H1 (cell line): ENCODE measurements around the gene CHRNA5. TPM values are rescaled to one million over a fixed set of nuclear protein-coding genes. Genes with fewer than 3 reads are reported as not detected.

Experiments
- CTCF ChIA-PET: fragments of 300-600 bp; sonication (Branson Sonifier 250); formaldehyde crosslinking; loops from one replicate; lab custom pipeline; 2021; ENCODE audit not compliant: partially characterized antibody; lab: Charles Lee
- POLR2A ChIA-PET: fragments of 300-600 bp; sonication (Branson Sonifier 250); formaldehyde crosslinking; loops from one replicate; lab custom pipeline; 2021; ENCODE audit warnings: inconsistent platforms; ENCODE audit not compliant: partially characterized antibody; lab: Charles Lee
- DNase-seq, 2 experiments: peaks; one replicate each; pipeline versions ENCODE4 v3.0.0 to v3.0.0-alpha.2; 2010 to 2022; ENCODE audit warnings: low spot score in 2 of 2, low read depth in 1 of 2, mixed read lengths in 1 of 2
- FAIRE-seq: peaks from 2 replicates; lab custom pipeline; 2011; peaks lifted over from hg19 to GRCh38; lab: Jason Lieb, UNC
- H2AFZ ChIP-seq: 2 replicates; pipeline ENCODE4 v1.8.1; 2012; ENCODE audit warnings: low read length, inconsistent platforms
- H2AK5ac ChIP-seq: 2 replicates; pipeline ENCODE4 v1.6.1; 2013; ENCODE audit warnings: low read depth, low read length
- H2BK120ac ChIP-seq: replicated peaks from 2 replicates; pipeline ENCODE3; 2013; ENCODE audit warnings: low read depth, low read length, inconsistent platforms
- H2BK12ac ChIP-seq: 2 replicates; pipeline ENCODE4 v1.6.1; 2013; ENCODE audit warnings: low read depth, low read length
- H2BK15ac ChIP-seq: 2 replicates; pipeline ENCODE4 v1.6.1; 2013; ENCODE audit warnings: low read length
- H2BK20ac ChIP-seq: 2 replicates; pipeline ENCODE4 v1.6.1; 2013; ENCODE audit warnings: low read length
- H2BK5ac ChIP-seq: 2 replicates; pipeline ENCODE4 v1.6.1; 2013; ENCODE audit warnings: low read depth, low read length
- H3K14ac ChIP-seq: 2 replicates; pipeline ENCODE4 v1.6.1; 2013; ENCODE audit warnings: inconsistent platforms; ENCODE audit not compliant: insufficient read length
- H3K18ac ChIP-seq: 2 replicates; pipeline ENCODE4 v1.6.1; 2013; ENCODE audit warnings: low read length; ENCODE audit errors: extremely low read depth
- H3K23ac ChIP-seq: 2 replicates; pipeline ENCODE4 v1.6.1; 2013; ENCODE audit warnings: inconsistent platforms; ENCODE audit not compliant: insufficient read length
- H3K23me2 ChIP-seq: 2 replicates; pipeline ENCODE4 v1.6.1; 2013; ENCODE audit warnings: low read depth, low read length
- H3K27ac ChIP-seq: 2 replicates; pipeline ENCODE4 v1.6.1; 2011; ENCODE audit warnings: low read depth, low read length, inconsistent platforms
- H3K27me3 ChIP-seq, 4 experiments: replicated peaks in 1 of 4; 1 replicate in 1 of 4; 2 replicates in 3 of 4; pipeline versions ENCODE4 v1.6.1 to v1.8.1; 2011 to 2013; ENCODE audit warnings: low read length in 3 of 4, mild to moderate bottlenecking in 3 of 4, inconsistent platforms in 2 of 4, mixed read lengths in 2 of 4, moderate library complexity in 1 of 4; ENCODE audit not compliant: control insufficient read depth in 3 of 4, insufficient read depth in 3 of 4; ENCODE audit errors: extremely low read depth in 1 of 4
- H3K36me3 ChIP-seq, 4 experiments: 2 replicates each; pipeline versions ENCODE4 v1.6.1 to v1.8.1; 2011 to 2013; ENCODE audit warnings: mild to moderate bottlenecking in 4 of 4, low read length in 3 of 4, moderate library complexity in 2 of 4, control low read depth in 1 of 4, inconsistent platforms in 1 of 4; ENCODE audit not compliant: insufficient read depth in 4 of 4, control insufficient read depth in 2 of 4
- H3K4ac ChIP-seq: replicated peaks from 2 replicates; pipeline ENCODE3; 2013; ENCODE audit warnings: low read length, low read depth, mixed read lengths, inconsistent platforms; ENCODE audit not compliant: insufficient read length
- H3K4me1 ChIP-seq, 4 experiments: replicated peaks in 1 of 4; 1 replicate in 1 of 4; 2 replicates in 3 of 4; pipeline versions ENCODE4 v1.6.1 to v1.8.1; 2011 to 2013; ENCODE audit warnings: low read length in 3 of 4, inconsistent platforms in 2 of 4, mixed read lengths in 1 of 4; ENCODE audit not compliant: insufficient read depth in 4 of 4, control insufficient read depth in 3 of 4
- H3K4me2 ChIP-seq, 2 experiments: 2 replicates each; pipeline versions ENCODE4 v1.6.1 to v1.8.1; 2011 to 2013; ENCODE audit warnings: low read depth in 2 of 2, low read length in 2 of 2, control low read depth in 1 of 2, inconsistent platforms in 1 of 2, mild to moderate bottlenecking in 1 of 2; ENCODE audit not compliant: insufficient read depth in 1 of 2
- H3K4me3 ChIP-seq, 4 experiments: fragments of 200-600, 300-600 bp in 1 of 4; sonication (generic), shearing (Covaris generic), sonication (Bioruptor Twin) in 1 of 4; 2 replicates each; pipeline versions ENCODE4 v1.5.1 to v1.8.1; 2011 to 2016; ENCODE audit warnings: low read length in 4 of 4, low read depth in 3 of 4, control low read depth in 2 of 4, inconsistent platforms in 2 of 4, mild to moderate bottlenecking in 2 of 4, mixed read lengths in 1 of 4, moderate library complexity in 1 of 4; ENCODE audit not compliant: insufficient read depth in 2 of 4; ENCODE audit errors: extremely low read depth in 1 of 4
- H3K56ac ChIP-seq: replicated peaks from 2 replicates; pipeline ENCODE3; 2013; ENCODE audit warnings: low read depth, mild to moderate bottlenecking, mixed read lengths, low read length, inconsistent platforms; ENCODE audit not compliant: insufficient read length
- H3K79me1 ChIP-seq: 2 replicates; pipeline ENCODE4 v1.6.1; 2013; ENCODE audit warnings: low read depth, low read length, control low read depth
- H3K79me2 ChIP-seq, 2 experiments: 2 replicates each; pipeline versions ENCODE4 v1.6.1 to v1.8.1; 2012 to 2013; ENCODE audit warnings: low read length in 2 of 2, mild to moderate bottlenecking in 2 of 2, inconsistent platforms in 1 of 2; ENCODE audit not compliant: insufficient read depth in 2 of 2, control insufficient read depth in 1 of 2
- H3K9ac ChIP-seq, 4 experiments: replicated peaks in 1 of 4; 1 replicate in 1 of 4; 2 replicates in 3 of 4; pipeline versions ENCODE4 v1.6.1 to v1.8.1; 2011 to 2013; ENCODE audit warnings: low read depth in 3 of 4, low read length in 3 of 4, control low read depth in 2 of 4, mild to moderate bottlenecking in 2 of 4, moderate library complexity in 2 of 4, inconsistent platforms in 1 of 4; ENCODE audit errors: extremely low read depth in 1 of 4
- H3K9me3 ChIP-seq, 2 experiments: 2 replicates each; pipeline versions ENCODE4 v1.6.1 to v1.8.1; 2012 to 2013; ENCODE audit warnings: mild to moderate bottlenecking in 2 of 2, moderate library complexity in 2 of 2, control low read depth in 1 of 2, inconsistent platforms in 1 of 2, low read depth in 1 of 2, low read length in 1 of 2, mixed read lengths in 1 of 2; ENCODE audit not compliant: insufficient read depth in 2 of 2
- H4K20me1 ChIP-seq, 2 experiments: replicated peaks in 1 of 2; 2 replicates each; pipeline versions ENCODE3 to v1.8.1; 2011 to 2013; ENCODE audit warnings: inconsistent platforms in 2 of 2, low read length in 2 of 2, mild to moderate bottlenecking in 1 of 2; ENCODE audit not compliant: insufficient read depth in 2 of 2, control insufficient read depth in 1 of 2
- H4K5ac ChIP-seq: 2 replicates; pipeline ENCODE4 v1.6.1; 2013; ENCODE audit warnings: low read length, low read depth, mixed read lengths, inconsistent platforms; ENCODE audit not compliant: insufficient read length
- H4K8ac ChIP-seq: 2 replicates; pipeline ENCODE4 v1.8.0; 2013; ENCODE audit warnings: mild to moderate bottlenecking, moderate library complexity, low read length, inconsistent platforms; ENCODE audit not compliant: insufficient read depth; ENCODE audit errors: extremely low read depth
- H4K91ac ChIP-seq: replicated peaks from 2 replicates; pipeline ENCODE3; 2013; ENCODE audit warnings: low read length, mixed read lengths, inconsistent platforms; ENCODE audit not compliant: insufficient read length
- POLR2AphosphoS5 ChIP-seq: IDR thresholded peaks from 2 replicates; pipeline ENCODE4 v1.6.1; 2011; ENCODE audit warnings: low read depth, low read length
- RAD21 ChIP-seq, 2 experiments: IDR thresholded peaks in 1 of 2; conservative IDR thresholded peaks in 1 of 2; 2 replicates each; pipeline ENCODE4 v1.6.1; 2011; ENCODE audit warnings: low read depth in 2 of 2, low read length in 2 of 2, improper control_type of control experiment in 1 of 2, inconsistent platforms in 1 of 2, mild to moderate bottlenecking in 1 of 2, moderate library complexity in 1 of 2
- SP4 ChIP-seq: IDR thresholded peaks from 2 replicates; pipeline ENCODE4 v1.6.1; 2012; ENCODE audit warnings: low read length, inconsistent platforms
- TBP ChIP-seq: IDR thresholded peaks from 2 replicates; pipeline ENCODE4 v1.6.1; 2011; ENCODE audit warnings: low read depth, low read length, improper control_type of control experiment
- YY1 ChIP-seq: IDR thresholded peaks from 2 replicates; pipeline ENCODE4 v1.6.1; 2011; ENCODE audit warnings: low read depth, mild to moderate bottlenecking, low read length
- WGBS, 2 experiments: shearing (Covaris generic) in 1 of 2; methylation state at CpG; one replicate each; pipeline versions ENCODE4 v1.1.6 to v1.1.7; 2013 to 2015; ENCODE audit warnings: low lambda C conversion rate in 2 of 2, mixed read lengths in 2 of 2, inconsistent platforms in 1 of 2, low coverage in 1 of 2, missing lambda C conversion rate in 1 of 2; ENCODE audit not compliant: insufficient replicate concordance in 2 of 2, insufficient coverage in 1 of 2, insufficient read length in 1 of 2; ENCODE audit errors: extremely low coverage in 1 of 2, missing lambda C conversion rate in 1 of 2; 5-methylcytosine and 5-hydroxymethylcytosine counted together
- polyA plus RNA-seq, 7 experiments: library from polyadenylated mRNA; depleted of rRNA in 3 of 7; stranded (reverse) in 5 of 7; unstranded in 2 of 7; fragments of >200 nt in 5 of 7; fragments of 200-250 nt in 2 of 7; gene quantifications; 1 replicate in 5 of 7; 2 replicates in 1 of 7; 4 replicates in 1 of 7; pipeline versions ENCODE4 v1.2.1 to v1.2.3, GENCODE V29; 2011 to 2013; ENCODE audit warnings: missing spikeins in 2 of 7, mixed read lengths in 2 of 7
- total RNA-seq: library from RNA; stranded (reverse); fragmentation: NEBNext Ultra II Directional; extraction: Animal tissue kit (Norgen Biotek cat#: 25700); gene quantifications from 2 replicates; pipeline ENCODE4 v1.2.1, GENCODE V29; 2021
- TF ChIP-seq, protein P1 (sequence below), 3 experiments: IDR thresholded peaks; 1 replicate in 2 of 3; 2 replicates in 1 of 3; pipeline versions ENCODE4 v1.5.1 to v1.6.1; 2011; ENCODE audit warnings: low read length in 3 of 3, mild to moderate bottlenecking in 3 of 3, inconsistent platforms in 2 of 3, low read depth in 1 of 3, moderate library complexity in 1 of 3; ENCODE audit not compliant: insufficient read depth in 1 of 3; ENCODE audit errors: control extremely low read depth in 1 of 3

CHRNA5 gene
- total and polyA plus RNA-seq, 2 of the 8 experiments (the other 6 are each of a cell fraction or from before 2014, with no cell fraction given): 13.5 to 31.4 TPM

DNA sequence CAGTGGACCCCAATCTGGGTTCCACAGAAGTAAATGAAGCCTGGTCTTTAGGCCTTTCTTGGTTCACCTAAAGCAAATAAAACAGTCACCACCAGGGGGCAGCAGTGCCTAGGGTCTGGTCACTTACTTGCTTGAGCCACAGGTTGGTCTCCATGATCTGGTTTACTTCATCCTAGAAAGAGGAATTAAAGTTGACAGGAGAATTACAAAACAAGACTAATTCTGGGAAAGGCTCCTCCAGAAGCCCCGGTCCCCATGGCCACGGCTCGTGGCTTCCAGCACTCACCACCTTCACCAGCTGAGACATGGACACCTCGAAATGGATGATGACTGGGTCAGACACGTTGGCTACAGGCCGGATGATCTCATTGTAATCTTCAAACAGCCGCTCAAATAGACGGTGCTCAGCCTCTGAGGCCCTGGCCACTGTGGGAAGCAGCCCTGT lies 53.2 kb downstream of the CHRNA5 start:
- Histone ChIP-seq H3K23ac (no peak overlapping the region), H2AFZ (no peak overlapping the region; the same call in 1 of the 2 replicates), H2BK5ac (no peak overlapping the region), H4K20me1 (no peaks in the 10 kb centered on the region), H3K14ac (no peak overlapping the region), H3K4me2 (no peak overlapping the region), H3K79me2 (no peaks in the 10 kb centered on the region), H3K56ac (no peak overlapping the region), H3K23me2 (peaks cover 14% of the 10 kb centered on the region; the same call in 1 of the 2 replicates), H3K4me1 (peaks cover 0 to 10% (median 2%) of the 10 kb centered on the region in 4 experiments; a peak in 6 of 7 replicates), H4K5ac (no peak overlapping the region), H2BK20ac (no peak overlapping the region), H3K27me3 (peaks cover 6 to 39% (median 35%) of the 10 kb centered on the region in 4 experiments), H3K4ac (no peak overlapping the region), H2AK5ac (no peak overlapping the region), H3K18ac (no peak overlapping the region), H3K79me1 (no peaks in the 10 kb centered on the region), H3K9ac (no peak overlapping the region), H4K8ac (no peak overlapping the region), H3K36me3 (no peaks in the 10 kb centered on the region), H2BK15ac (peak overlapping the region; percentile 16; the same call in 1 of the 2 replicates), H4K91ac (no peak overlapping the region), H3K27ac (no peak overlapping the region), H2BK120ac (no peak overlapping the region), H3K9me3 (no peaks in the 10 kb centered on the region), H2BK12ac (no peak overlapping the region), H3K4me3 (no peak overlapping the region)
- 55% methylated on average over 8 of the region's 8 CpGs; no CpG with 5 or more reads in 1 of the 2 experiments for WGBS, 2 experiments
- ChIA-PET CTCF (interaction anchor here (1.0 to 7.6 kb wide), 20 partner anchors 11 to 311 kb away, joined by 3 to 81 read pairs (median 6); partner anchors contain the start of gene CHRNA5), POLR2A (no interaction called here)
- TF ChIP-seq RAD21 (IDR thresholded peaks at IDR 0.05 in 1 of 2, conservative IDR thresholded peaks at IDR 0.05 in 1 of 2; ENCODE audit: low read depth in 2 of 2, low read length in 2 of 2) (peak; percentile 89 to 92), TBP (no peak), POLR2AphosphoS5 (no peak), SP4 (peak; percentile 24; the same call in 1 of the 2 replicates), YY1 (no peak)
- TF ChIP-seq, protein P1, sequence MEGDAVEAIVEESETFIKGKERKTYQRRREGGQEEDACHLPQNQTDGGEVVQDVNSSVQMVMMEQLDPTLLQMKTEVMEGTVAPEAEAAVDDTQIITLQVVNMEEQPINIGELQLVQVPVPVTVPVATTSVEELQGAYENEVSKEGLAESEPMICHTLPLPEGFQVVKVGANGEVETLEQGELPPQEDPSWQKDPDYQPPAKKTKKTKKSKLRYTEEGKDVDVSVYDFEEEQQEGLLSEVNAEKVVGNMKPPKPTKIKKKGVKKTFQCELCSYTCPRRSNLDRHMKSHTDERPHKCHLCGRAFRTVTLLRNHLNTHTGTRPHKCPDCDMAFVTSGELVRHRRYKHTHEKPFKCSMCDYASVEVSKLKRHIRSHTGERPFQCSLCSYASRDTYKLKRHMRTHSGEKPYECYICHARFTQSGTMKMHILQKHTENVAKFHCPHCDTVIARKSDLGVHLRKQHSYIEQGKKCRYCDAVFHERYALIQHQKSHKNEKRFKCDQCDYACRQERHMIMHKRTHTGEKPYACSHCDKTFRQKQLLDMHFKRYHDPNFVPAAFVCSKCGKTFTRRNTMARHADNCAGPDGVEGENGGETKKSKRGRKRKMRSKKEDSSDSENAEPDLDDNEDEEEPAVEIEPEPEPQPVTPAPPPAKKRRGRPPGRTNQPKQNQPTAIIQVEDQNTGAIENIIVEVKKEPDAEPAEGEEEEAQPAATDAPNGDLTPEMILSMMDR (IDR thresholded peaks at IDR 0.05; ENCODE audit: control extremely low read depth in 1 of 3, insufficient read depth in 1 of 3, low read depth in 1 of 3, low read length in 3 of 3): peak; percentile 60 to 92 (median 82)
- DNase-seq (peak; percentile 72 to 98), FAIRE-seq (peak; percentile 97)
